Brain microvascular endothelial cell (primary cell): ENCODE results near the gene ALKBH6.
A peak's percentile ranks its signal among the peaks of the same experiment; 100 is the strongest.

Source experiments
- DNase-seq: peaks from one replicate; pipeline ENCODE4 v3.0.0-alpha.2; 2020
- H3K27ac ChIP-seq: fragments of 250-450 bp; sonication (Bioruptor Pico); 2 replicates; pipeline ENCODE4 v1.5.1; 2020; ENCODE audit warnings: mild to moderate bottlenecking, moderate library complexity
- H3K27me3 ChIP-seq: fragments of 250-450 bp; sonication (Bioruptor Pico); replicated peaks from 2 replicates; pipeline ENCODE4 v1.5.1; 2020; ENCODE audit warnings: mild to moderate bottlenecking
- H3K36me3 ChIP-seq: fragments of 250-450 bp; sonication (Bioruptor Pico); replicated peaks from 2 replicates; pipeline ENCODE4 v1.5.1; 2020; ENCODE audit warnings: mild to moderate bottlenecking
- H3K4me3 ChIP-seq: 2 replicates; pipeline ENCODE4 v1.5.1; 2011; ENCODE audit warnings: low read depth, mild to moderate bottlenecking, control low read depth, low read length, moderate library complexity
- CTCF ChIP-seq: IDR thresholded peaks from 2 replicates; pipeline ENCODE4 v1.5.1; 2011; ENCODE audit warnings: low read depth, mild to moderate bottlenecking, moderate library complexity, low read length, control low read depth, inconsistent platforms; ENCODE audit errors: missing control alignments
- in situ Hi-C: cut with HindIII; loops from 2 replicates; pipeline ENCODE4 v1.10.0; 2017; ENCODE audit warnings: low sequenced_read_pairs, low pct_ligation_motif_present

Gene ALKBH6

GRCh38 chr19:36010402-36010801 lies 3.6 kb downstream of the ALKBH6 start:
- H3K27ac ChIP-seq = no peak overlapping the region
- H3K4me3 ChIP-seq = no peak overlapping the region
- no peak for DNase-seq
- no peaks in the 10 kb centered on the region for H3K27me3 ChIP-seq
- no peak for TF ChIP-seq CTCF
- H3K36me3 ChIP-seq = no peaks in the 10 kb centered on the region
- in situ Hi-C loops = no loop called here

GRCh38 chr19:36009633-36010379 lies 4.2 kb downstream of the ALKBH6 start:
- Histone ChIP-seq H3K27me3 (no peaks in the 10 kb centered on the region), H3K36me3 (no peaks in the 10 kb centered on the region), H3K4me3 (peak overlapping the region; percentile 42), H3K27ac (no peak overlapping the region)
- no peak for DNase-seq
- in situ Hi-C loops = no loop called here
- no peak for TF ChIP-seq CTCF

GRCh38 chr19:36009220-36009619 lies 4.8 kb downstream of the ALKBH6 start:
- Histone ChIP-seq H3K27ac (no peak overlapping the region), H3K4me3 (peak overlapping the region; percentile 42), H3K27me3 (no peaks in the 10 kb centered on the region), H3K36me3 (no peaks in the 10 kb centered on the region)
- no peak for TF ChIP-seq CTCF
- peak; percentile 40 for DNase-seq
- in situ Hi-C loops = no loop called here

- H3K36me3 ChIP-seq = no peaks in the 10 kb centered on the region
- peak within 1 kb of the TSS; percentile 42 for H3K4me3 ChIP-seq
- in situ Hi-C loops = no loop called here
- DNase-seq = no peak
- TF ChIP-seq CTCF = no peak
- H3K27ac ChIP-seq = no peak within 1 kb of the TSS
- H3K27me3 ChIP-seq = no peaks in the 10 kb centered on the region
These were observed 5.6 kb downstream of the ALKBH6 start, which contains the start of gene SYNE4 for GRCh38 chr19:36008336-36008978. Gene SYNE4, minus strand, starts transcription at chr19:36008813. Its CDS starts 132 bp downstream, at chr19:36008681.

- Histone ChIP-seq H3K27me3 (no peaks in the 10 kb centered on the region), H3K36me3 (no peaks in the 10 kb centered on the region), H3K27ac (no peak overlapping the region), H3K4me3 (no peak overlapping the region)
- in situ Hi-C loops = no loop called here
- no peak for TF ChIP-seq CTCF
- no peak for DNase-seq
These were observed 7.1 kb downstream of the ALKBH6 start for GRCh38 chr19:36006955-36007354.
